ENCODE data around the gene FAM168B.

Gene FAM168B

DNA sequence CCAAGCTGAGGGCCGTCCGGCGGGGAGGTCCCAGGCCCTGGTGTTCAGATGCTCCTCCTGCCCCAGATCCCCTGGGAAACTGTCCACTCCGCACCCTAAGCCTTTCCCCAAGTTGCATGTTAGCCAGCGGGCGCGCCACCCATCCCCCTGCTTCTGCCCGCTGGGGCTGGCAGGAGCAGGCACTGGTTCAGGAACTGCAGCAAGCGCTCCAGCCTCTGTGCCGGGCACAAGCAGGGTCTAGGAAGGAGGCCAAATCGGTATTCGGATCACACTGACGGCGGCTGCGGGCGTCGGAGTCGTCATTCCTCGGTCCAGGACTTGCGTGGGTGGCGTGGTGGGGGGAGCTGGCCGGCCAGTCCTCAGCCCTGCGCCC lies 53.7 kb downstream of the FAM168B start:
- DNase-seq: peak; percentile 72

DNA sequence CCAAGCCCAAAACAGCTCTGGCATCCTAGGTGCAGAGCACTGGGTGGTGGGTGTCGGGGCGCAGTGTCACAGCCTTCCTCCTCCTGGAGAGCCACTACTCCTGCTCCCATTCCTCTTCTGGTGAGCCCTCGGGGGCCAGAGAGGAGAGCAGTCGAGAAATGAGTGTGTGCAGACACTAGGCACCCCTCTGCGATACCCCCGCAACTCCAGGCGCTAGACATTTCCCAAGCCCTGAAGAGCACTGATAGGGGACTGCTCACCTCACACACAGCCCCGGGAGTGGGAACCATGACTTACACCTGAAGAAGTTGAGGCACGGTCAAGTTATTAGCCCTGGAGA lies 54.2 kb downstream of the FAM168B start:
- no peak for DNase-seq

DNA sequence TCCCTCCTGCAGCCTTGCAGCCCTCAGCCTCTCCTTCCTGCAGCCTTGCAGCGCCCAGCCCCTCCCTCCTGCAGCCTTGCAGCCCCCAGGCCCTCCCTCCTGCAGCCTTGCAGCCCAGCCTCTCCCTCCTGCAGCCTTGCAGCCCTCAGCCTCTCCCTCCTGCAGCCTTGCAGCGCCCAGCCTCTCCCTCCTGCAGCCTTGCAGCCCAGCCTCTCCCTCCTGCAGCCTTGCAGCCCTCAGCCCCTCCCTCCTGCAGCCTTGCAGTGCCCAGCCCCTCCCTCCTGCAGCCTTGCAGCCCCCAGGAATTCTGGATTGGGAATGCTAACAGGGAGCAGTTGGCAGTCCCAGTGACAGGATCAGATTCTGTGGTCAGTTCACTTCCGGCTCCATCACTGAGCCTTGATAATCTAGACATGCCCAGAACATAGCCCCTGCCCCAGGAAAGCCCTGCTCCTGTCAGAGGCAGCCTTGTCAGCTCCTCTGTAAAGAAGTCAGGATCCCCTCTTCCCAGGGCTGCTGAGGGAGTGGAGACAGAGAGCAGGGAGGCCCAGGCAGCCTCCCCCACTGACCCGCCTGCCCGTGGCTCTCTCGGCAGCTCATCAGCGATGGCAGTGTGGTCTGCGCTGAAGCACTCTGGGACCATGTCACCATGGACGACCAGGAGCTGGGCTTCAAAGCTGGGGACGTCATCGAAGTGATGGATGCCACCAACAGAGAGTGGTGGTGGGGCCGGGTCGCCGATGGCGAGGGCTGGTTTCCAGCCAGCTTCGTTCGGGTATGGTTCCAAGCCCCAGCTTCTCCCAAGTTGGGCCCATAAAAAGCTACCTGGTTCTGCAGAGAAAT lies 54.8 kb downstream of the FAM168B start:
- DNase-seq: no peak

DNA sequence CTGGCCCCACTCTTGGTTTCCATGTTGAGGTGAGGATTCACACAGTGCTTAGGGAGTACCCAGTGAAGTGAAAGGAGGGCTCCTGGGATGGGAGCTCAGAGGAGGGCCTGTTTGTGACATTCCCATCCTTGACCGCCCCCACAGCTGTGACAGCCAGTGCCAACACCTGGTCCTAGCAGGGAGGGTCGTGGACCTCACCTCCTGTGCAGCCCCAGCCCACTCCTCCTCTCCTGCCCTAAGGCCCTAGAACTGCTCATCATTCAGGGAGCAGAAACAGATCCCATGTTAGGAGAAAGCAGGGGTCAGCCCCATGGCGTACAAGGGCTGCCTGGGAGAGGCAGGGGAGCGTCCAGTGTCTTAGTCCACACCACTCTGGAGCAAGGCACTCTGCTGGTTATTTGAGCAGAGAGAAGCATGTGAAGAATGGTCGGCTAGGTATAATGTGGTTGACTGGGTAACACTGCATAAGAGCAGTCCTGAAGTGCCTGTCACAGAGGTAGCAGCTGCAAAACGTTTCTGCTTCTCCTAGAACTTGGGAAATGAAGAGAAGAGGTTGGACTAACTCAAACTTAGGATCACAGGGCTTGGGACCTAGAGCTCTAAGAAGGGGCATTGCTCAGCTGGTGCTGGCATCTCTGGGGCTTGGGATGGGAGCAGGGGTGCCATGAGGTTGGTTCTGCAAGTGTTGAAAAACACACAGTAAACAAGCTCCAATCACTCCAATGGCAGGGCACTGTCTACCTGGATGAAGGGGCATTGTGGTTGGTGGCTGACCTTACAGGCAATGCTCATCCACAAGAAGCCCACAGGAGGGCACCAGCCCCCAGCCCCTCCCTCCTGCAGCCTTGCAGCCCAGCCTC lies 55.6 kb downstream of the FAM168B start:
- DNase-seq: no peak

DNA sequence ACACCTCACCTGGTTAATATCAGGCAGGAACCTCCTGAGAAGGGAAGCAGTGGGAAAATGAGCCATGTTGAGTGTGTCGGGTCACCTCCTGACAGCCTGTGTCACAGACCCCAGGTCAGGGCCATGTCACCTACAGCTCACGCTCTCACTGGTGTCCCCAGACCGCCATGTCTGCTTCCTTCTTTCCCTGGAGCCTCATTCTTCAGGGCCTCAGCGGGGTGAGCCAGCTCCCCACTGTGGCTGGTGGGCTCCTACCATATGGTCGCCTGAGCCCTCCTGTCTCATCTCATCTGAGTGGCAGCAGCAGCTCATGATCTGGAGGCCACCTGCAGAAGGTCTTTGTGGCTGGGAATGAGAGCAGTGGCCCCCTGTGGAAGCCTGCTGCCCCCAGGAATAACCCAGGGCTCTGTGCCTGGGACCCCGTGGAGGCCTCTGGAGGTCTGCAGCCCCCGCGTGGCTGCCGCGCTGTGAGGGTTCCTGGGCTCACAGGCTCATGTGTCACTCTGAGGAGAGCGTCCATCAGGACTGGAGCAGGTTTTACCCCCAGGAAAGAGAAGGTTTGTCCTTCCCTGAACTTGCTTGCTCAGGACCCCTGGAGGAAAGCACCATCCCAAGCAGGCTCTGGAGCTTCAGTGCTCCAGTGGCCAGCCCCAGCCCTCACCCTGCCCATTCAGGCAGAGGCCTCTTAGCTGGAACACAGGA lies 56.4 kb downstream of the FAM168B start:
- DNase-seq: no peak

DNA sequence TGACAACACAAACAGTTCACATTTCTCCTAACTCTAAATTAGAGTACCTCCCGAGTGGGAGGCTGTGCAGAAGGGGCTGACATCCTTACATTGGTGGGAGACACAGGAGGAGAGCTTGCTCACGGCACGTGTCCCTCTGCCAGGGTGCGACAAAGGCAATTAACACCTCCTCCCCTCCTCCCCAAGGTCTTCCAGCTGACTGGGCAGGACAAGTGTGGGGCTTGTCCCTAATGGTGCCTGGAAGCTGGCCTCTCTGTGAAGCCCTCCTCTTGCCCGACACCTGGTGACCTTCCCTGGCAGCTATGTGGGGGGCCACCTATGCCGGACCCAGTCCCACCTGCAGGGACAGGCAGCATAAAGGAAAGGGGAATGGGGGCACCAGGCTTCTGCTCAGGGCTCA lies 57.0 kb downstream of the FAM168B start:
- DNase-seq: no peak

DNA sequence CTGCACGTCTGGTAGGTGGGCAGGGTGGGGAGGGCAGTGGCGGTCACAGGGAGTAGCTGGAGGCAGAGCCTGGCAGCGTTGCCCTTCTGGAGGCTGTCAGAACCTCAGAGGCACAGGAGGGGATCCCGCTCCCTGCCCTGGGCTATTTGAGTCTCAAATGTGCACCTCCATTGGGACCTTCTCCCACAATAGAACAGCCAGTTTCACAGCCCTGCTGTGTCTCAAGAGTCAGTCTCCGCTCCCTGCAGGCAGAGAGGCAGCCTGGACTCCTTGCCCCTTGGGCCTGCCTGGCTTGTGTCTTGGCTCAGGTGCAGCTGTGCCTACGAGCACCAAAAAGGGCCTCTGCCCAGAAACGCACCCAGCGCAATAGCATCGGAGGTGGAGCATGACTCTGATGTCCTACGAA lies 57.4 kb downstream of the FAM168B start:
- DNase-seq: no peak

DNA sequence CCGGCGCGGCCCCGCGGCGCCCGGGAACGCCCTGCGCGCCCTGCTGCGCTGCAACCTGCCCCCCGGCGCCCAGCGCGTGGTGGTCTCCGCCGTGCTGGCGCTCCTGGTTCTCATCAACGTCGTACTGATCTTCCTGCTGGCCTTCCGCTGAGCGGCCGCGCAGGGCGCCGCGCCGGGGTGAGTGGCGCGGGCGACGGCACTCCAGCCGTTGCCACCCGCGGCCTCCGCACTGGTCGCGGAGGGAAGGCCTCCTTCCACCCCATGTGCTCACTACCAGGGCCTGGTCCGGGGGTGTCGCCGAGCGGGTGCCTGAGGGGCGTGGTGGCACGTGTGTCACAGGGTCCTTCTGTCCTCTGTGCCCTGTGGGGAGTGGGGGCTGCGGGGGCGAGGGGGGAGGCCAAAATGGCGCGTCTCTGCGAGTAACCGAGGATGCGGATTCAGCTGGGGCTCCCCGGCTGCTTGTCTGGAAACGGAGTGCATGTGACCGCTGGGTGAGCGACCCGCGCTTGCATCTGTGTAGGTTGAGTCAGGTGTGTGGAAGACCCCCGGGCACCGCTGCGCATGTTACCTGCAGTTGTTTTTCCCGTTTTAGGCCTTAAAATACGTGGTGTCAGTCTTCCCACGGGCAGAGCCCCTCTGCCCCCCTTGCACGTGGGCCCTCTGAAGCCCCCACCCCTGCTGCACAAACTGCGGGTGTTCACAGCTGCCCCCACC lies 58.0 kb downstream of the FAM168B start:
- DNase-seq: no peak

DNA sequence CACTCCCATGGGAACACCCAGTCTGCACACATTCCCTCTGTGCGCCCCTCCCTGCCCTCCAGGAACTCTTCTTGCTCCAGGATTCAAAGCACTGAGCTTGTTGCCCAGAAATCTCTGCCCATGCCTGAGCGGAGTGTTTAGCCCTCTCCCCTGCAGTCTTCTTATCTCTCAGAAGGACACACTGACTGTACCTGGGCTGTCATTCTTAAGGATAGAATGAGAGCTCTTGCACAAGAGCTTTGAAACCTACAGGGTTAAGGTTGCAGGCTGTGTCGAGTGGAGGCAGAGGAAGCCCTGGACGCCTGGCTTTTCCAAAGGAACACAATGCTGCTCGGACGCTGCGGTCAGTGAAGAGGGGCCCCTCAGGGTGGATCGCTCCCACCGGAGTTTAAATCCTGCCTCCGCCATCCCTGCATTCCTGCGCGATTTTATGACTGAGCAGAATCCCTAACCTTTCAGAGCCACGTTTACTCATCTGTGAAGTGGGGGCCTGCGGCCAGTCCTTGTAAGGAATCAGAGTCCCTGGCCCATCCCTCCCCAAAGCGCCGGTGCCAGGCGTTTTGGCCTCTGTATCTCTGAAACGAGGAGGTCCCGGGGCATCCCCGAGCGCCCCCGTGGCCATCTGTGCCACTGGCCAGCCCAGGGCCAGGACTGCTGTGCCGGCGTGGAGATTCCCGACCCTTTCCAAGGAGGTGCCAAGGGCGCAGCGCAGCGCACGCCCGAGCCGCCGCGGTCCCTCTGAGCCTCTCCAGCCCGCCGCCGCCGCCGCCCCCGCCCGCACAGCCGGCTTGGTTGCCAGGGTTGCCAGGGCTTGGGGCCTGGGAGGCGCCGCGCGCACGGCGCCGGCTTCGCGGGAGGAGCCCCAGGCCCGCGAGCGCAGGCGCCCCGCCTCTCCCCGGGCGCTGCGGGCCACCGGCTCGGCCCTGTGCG lies 58.9 kb downstream of the FAM168B start:
- peak; percentile 61 for DNase-seq

DNA sequence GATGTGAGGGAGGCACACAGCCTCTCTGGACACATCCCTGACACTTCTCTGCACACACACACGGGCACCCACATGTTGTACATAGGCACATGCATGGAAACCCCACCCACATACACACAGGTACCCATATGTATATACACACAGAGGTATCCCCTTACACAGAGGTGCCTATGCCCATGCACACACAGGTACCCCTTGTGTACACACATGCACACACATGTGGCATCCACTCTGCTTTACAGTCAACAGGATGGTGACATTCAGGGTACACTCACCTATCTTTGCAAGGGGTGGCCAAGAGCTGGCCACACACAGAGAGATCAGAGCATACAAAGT lies 59.5 kb downstream of the FAM168B start:
- no peak for DNase-seq

DNA sequence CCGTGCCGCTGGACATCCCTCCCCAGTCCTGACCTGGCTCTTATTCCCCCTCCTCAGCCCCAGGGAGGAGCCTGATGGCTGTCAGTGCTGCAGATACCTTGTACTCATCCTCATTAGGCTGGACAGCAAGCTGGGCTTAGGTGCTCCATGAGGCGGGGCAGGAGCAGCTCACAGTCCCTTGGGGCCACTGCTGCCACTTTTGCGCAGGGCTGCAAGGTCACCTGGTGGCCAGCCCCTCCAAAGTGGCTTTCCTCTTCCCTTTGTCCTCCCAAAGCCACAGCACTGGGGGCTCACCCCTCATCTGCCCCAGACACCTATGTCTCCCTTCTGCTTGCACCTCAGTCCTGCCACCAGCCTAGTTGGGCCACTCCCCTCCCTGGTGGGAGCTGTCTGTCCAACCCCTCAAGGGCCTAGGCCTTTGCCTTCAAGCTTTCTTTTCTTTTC lies 60.8 kb downstream of the FAM168B start:
- DNase-seq: no peak

DNA sequence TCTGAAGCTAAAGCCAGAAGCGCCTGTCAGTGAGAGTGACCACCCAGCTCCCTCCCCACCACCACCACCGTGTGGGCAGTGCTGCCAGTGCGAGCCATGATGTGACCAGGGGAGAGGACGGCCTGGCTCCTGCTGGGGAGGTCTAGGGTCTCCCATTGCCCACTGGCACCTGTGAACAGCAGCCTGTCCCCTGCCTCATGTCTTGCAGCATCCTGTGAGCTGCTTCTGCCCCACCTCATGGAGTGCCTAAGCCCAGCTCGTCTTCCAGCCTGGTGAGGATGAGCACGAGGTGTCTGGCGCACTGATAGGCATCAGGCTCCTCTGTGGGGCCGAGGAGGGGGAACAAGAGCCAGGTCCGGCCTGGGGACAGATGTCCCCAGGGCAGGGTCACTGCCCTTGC lies 61.4 kb downstream of the FAM168B start:
- no peak for DNase-seq

DNA sequence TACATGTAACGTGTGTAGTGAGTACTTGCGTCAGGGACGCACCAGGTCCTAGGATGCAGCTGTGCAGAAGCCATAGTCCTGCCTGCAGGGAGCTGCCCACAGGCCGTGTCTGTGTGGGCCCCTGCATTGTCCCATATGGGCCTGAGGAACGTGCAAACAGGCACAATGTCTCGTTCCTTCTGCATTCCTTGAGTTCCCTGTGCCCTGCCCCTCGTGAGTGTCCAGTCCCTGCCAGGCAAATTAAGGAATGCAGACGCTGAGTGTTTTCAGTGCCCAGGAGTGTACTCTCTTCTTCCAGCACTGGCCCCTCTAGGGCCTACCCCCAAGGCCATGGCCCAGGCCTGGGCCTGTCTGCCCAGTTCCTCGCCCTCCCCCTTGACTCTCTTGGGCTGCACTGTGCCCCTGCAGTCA lies 61.8 kb downstream of the FAM168B start:
- DNase-seq: no peak

DNA sequence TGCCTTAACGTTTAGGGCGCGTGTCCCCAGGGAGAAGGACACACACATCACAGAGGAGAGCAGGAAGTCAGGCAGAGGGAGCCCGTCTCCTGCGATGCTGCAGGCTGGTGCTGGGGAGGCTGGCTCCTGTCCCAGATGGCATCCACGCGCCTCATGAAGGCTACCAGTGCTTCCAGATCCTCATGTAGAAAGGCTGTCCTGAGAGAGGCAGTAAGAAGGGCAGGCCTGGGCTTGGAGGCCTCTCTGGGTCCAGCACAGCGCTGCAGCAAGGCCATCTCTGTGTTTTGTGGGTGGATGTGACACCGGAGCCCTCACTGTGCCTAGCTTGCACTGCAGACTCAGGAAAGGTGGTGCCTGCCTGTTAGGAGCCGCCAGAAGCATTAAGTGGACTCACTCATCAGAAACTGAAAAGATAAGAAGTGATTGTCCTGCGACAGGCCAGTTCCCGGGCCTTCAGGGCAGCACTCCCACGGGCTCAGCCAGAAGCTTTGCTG lies 62.7 kb downstream of the FAM168B start:
- DNase-seq: peak; percentile 75

DNA sequence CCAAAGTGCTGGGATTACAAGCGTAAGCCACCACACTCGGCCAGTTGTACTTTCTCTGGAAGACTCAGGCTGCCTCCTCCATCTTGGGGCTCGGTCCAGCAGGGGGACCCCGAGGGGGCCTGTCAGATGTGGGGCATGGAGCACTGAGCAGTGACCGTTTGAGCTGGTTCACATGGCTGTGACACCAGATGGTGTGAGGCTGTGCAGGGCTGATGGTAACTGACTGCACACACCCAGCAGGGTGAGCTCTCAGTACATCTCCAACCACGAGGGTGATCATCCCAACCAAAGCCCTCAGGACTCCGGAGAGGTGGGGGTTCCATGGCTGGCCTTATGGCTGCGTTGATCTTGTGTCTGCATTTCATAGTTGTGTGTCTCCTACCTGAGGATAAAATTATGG lies 63.4 kb downstream of the FAM168B start:
- no peak for DNase-seq

DNA sequence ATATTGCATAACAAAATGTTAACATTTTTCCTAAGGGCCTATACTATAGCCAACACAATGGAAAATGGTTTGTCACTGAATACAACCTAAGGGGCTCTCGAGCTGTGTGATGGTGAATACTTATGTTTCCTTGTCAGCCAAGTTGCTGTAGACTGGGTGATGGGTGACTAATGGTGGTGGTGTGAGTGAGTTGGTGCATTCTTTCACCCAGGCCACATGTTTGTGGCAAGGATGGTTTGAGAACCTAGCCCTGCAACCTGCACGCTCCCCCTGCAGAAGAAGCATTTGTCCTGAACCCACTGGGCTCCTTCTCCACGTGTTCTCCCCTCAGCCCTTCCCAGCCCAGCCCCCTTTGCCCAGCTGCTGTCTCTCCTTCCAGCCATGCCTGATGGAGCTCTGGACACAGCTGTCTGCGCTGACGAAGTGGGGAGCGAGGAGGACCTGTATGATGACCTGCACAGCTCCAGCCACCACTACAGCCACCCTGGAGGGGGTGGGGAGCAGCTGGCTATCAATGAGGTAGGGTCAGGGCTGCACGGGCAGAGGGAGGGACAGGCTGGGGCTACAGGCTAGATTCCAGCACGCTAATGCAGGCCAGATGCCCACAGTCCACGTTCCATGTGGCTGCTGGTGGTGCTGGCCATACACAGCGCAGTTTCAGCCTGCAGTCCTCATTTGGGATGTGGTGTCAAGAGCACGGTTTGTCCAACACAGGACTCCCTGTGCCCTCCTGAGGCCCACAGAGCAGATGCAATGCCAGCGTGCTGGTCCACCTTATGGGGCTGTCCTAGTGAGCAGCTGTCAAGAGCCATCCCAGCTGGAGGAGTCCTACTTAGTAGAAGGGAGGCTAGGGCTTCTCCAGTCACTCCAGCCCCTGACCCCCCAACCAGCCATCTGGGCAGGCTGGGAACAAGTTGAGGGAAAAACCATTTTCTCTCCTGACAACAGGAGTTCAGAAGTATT lies 65.4 kb downstream of the FAM168B start:
- no peak for DNase-seq

DNA sequence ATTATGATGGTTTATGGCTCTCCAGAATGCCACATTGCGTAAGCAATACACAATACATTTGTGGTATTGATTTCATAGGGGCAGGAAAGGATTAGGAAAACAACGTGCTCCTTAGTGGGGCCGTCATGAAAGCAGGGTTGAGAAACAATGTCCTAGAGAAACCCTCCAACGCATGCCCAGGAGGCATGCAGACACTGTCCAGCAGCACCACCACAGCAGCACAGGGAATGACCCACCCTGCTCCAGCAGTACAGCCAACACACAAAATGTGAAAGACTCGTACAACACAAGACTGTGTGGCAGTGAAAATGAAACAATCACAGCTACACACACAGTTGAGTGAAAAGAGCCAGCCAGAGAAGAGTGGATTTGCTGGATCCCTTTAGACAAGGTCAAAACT lies 66.3 kb downstream of the FAM168B start:
- DNase-seq: no peak

DNA sequence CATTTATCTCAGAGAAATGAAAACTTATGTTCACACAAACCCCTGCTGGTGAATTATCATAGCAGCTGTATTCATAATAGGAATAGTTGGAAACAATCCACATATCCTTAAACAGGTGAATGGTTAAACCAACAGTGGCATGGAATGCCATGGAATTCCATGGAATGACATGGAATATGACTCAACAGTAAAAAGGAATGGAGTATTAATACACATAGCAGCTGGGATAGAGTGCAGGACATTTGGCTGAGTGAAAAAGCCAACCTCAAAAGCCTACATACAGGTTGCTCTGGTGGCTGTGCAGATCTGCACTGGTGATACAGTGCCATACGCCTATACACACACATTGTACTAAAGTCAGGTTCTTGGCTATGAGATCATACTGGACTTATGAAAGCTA lies 69.5 kb downstream of the FAM168B start:
- DNase-seq: no peak

DNA sequence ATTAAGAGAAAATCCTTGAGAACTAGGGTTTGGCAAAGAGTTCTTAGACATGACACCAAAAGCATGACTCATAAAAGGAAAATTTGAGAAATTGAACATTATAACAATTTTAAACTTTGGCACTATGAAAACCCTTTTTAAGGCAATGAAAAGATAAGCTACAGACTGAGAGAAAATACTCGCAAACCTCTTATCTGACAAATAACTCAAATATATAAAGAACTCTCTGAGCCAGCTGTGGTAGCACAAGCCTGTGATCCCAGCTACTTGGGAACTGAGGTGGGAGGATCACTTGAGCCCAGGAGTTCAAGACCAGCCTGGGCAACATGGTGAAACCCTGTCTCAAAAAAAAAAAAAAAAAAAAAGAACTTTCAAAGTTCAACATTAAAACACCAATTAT lies 70.5 kb downstream of the FAM168B start:
- DNase-seq: no peak

All from midbrain (tissue), 1 donor.